ENCODE data around the gene LIMCH1.
A peak's percentile ranks its signal among the peaks of the same experiment; 100 is the strongest.
"Not testable (repeated sequence)": the region's sequence is repeated elsewhere in the genome, so short reads cannot be mapped to it uniquely, and the experiment has no call there.

Gene LIMCH1

GRCh38 chr4:41632481-41633073 lies 94.6 kb downstream of the LIMCH1 start:
- Mint-ChIP-seq H3K4me1 (no peaks in the 10 kb centered on the region), H3K9me3 (no peaks in the 10 kb centered on the region), H3K27ac (no peak overlapping the region), H3K4me3 (no peak overlapping the region), H3K27me3 (no peaks in the 10 kb centered on the region)
- ATAC-seq, result no peak
- no peak for DNase-seq

GRCh38 chr4:41633321-41633720 lies 95.4 kb downstream of the LIMCH1 start:
- Mint-ChIP-seq H3K27me3 (no peaks in the 10 kb centered on the region), H3K4me3 (no peak overlapping the region)

GRCh38 chr4:41635441-41635840 lies 97.5 kb downstream of the LIMCH1 start:
- ATAC-seq (no peak), DNase-seq (no peak)
- H3K4me1 Mint-ChIP-seq, result no peaks in the 10 kb centered on the region
- H3K27me3 Mint-ChIP-seq, result peaks cover 8% of the 10 kb centered on the region
- H3K27ac Mint-ChIP-seq, result no peak overlapping the region
- H3K9me3 Mint-ChIP-seq, result no peaks in the 10 kb centered on the region
- H3K4me3 Mint-ChIP-seq, result no peak overlapping the region

More at GRCh38 chr4:41633321-41633720, 95.4 kb downstream of the LIMCH1 start:
- no peak for DNase-seq
- no peaks in the 10 kb centered on the region for H3K4me1 Mint-ChIP-seq
- no peak for ATAC-seq
- H3K9me3 Mint-ChIP-seq, result no peaks in the 10 kb centered on the region
- no peak overlapping the region for H3K27ac Mint-ChIP-seq

- H3K27ac Mint-ChIP-seq, result no peak overlapping the region
- ATAC-seq (no peak), DNase-seq (no peak)
- H3K4me1 Mint-ChIP-seq, result no peaks in the 10 kb centered on the region
- peaks cover 14% of the 10 kb centered on the region for H3K27me3 Mint-ChIP-seq
- H3K4me3 Mint-ChIP-seq, result no peak overlapping the region
- no peaks in the 10 kb centered on the region for H3K9me3 Mint-ChIP-seq
Measured at GRCh38 chr4:41638203-41638602, 100.2 kb downstream of the LIMCH1 start.

GRCh38 chr4:41638866-41639265 lies 100.9 kb downstream of the LIMCH1 start:
- DNase-seq (no peak), ATAC-seq (no peak)
- H3K4me1 Mint-ChIP-seq, result no peaks in the 10 kb centered on the region
- H3K9me3 Mint-ChIP-seq, result no peaks in the 10 kb centered on the region
- peaks cover 16% of the 10 kb centered on the region for H3K27me3 Mint-ChIP-seq
- no peak overlapping the region for H3K27ac Mint-ChIP-seq
- no peak overlapping the region for H3K4me3 Mint-ChIP-seq

GRCh38 chr4:41639291-41639690 lies 101.3 kb downstream of the LIMCH1 start:
- H3K4me3 Mint-ChIP-seq, result no peak overlapping the region
- ATAC-seq (no peak), DNase-seq (no peak)
- H3K9me3 Mint-ChIP-seq, result no peaks in the 10 kb centered on the region
- H3K27me3 Mint-ChIP-seq, result peaks cover 20% of the 10 kb centered on the region
- H3K4me1 Mint-ChIP-seq, result peaks cover 2% of the 10 kb centered on the region
- no peak overlapping the region for H3K27ac Mint-ChIP-seq

GRCh38 chr4:41640906-41641305 lies 102.9 kb downstream of the LIMCH1 start:
- peaks cover 5% of the 10 kb centered on the region for H3K4me1 Mint-ChIP-seq
- DNase-seq (no peak), ATAC-seq (no peak)
- no peaks in the 10 kb centered on the region for H3K9me3 Mint-ChIP-seq
- H3K27ac Mint-ChIP-seq, result no peak overlapping the region
- H3K27me3 Mint-ChIP-seq, result peaks cover 36% of the 10 kb centered on the region
- H3K4me3 Mint-ChIP-seq, result no peak overlapping the region

- not testable (repeated sequence) for H3K4me3 Mint-ChIP-seq, ATAC-seq, H3K4me1 Mint-ChIP-seq, DNase-seq, H3K9me3 Mint-ChIP-seq, H3K27ac Mint-ChIP-seq
- peaks cover 47% of the 10 kb centered on the region for H3K27me3 Mint-ChIP-seq
Measured at GRCh38 chr4:41642746-41643145, 104.8 kb downstream of the LIMCH1 start.

GRCh38 chr4:41643331-41643730 lies 105.4 kb downstream of the LIMCH1 start:
- H3K9me3 Mint-ChIP-seq, result no peaks in the 10 kb centered on the region
- H3K27me3 Mint-ChIP-seq, result peaks cover 47% of the 10 kb centered on the region
- no peak for ATAC-seq

GRCh38 chr4:41644288-41644914 lies 106.4 kb downstream of the LIMCH1 start:
- peak; percentile 35 for ATAC-seq
- Mint-ChIP-seq H3K4me3 (no peak overlapping the region), H3K27me3 (peaks cover 44% of the 10 kb centered on the region), H3K9me3 (no peaks in the 10 kb centered on the region), H3K27ac (no peak overlapping the region), H3K4me1 (peaks cover 5% of the 10 kb centered on the region)
- DNase-seq, result no peak

More at GRCh38 chr4:41643331-41643730, 105.4 kb downstream of the LIMCH1 start:
- peaks cover 5% of the 10 kb centered on the region for H3K4me1 Mint-ChIP-seq
- no peak for DNase-seq
- no peak overlapping the region for H3K27ac Mint-ChIP-seq
- no peak overlapping the region for H3K4me3 Mint-ChIP-seq

GRCh38 chr4:41644915-41645295 lies 106.9 kb downstream of the LIMCH1 start:
- H3K9me3 Mint-ChIP-seq, result no peaks in the 10 kb centered on the region
- H3K27ac Mint-ChIP-seq, result no peak overlapping the region
- no peak for DNase-seq
- H3K4me3 Mint-ChIP-seq, result no peak overlapping the region
- H3K27me3 Mint-ChIP-seq, result peaks cover 40% of the 10 kb centered on the region
- ATAC-seq, result no peak
- peaks cover 5% of the 10 kb centered on the region for H3K4me1 Mint-ChIP-seq

GRCh38 chr4:41645728-41646390 lies 107.9 kb downstream of the LIMCH1 start:
- H3K27ac Mint-ChIP-seq, result no peak overlapping the region
- H3K27me3 Mint-ChIP-seq, result peaks cover 47% of the 10 kb centered on the region
- peaks cover 5% of the 10 kb centered on the region for H3K4me1 Mint-ChIP-seq
- DNase-seq (no peak), ATAC-seq (no peak)
- H3K4me3 Mint-ChIP-seq, result no peak overlapping the region
- H3K9me3 Mint-ChIP-seq, result no peaks in the 10 kb centered on the region

- Mint-ChIP-seq H3K27me3 (peaks cover 47% of the 10 kb centered on the region), H3K4me1 (peaks cover 5% of the 10 kb centered on the region), H3K9me3 (no peaks in the 10 kb centered on the region), H3K4me3 (no peak overlapping the region), H3K27ac (no peak overlapping the region)
- DNase-seq (no peak), ATAC-seq (no peak)
Measured at GRCh38 chr4:41646862-41647261, 108.9 kb downstream of the LIMCH1 start.

GRCh38 chr4:41647383-41647782 lies 109.4 kb downstream of the LIMCH1 start:
- no peak for ATAC-seq
- H3K4me1 Mint-ChIP-seq, result peaks cover 5% of the 10 kb centered on the region

GRCh38 chr4:41651150-41651549 lies 113.2 kb downstream of the LIMCH1 start:
- H3K9me3 Mint-ChIP-seq, DNase-seq, ATAC-seq, H3K27ac Mint-ChIP-seq, H3K4me3 Mint-ChIP-seq, H3K4me1 Mint-ChIP-seq: not testable (repeated sequence)
- peaks cover 23% of the 10 kb centered on the region for H3K27me3 Mint-ChIP-seq

More at GRCh38 chr4:41647383-41647782, 109.4 kb downstream of the LIMCH1 start:
- DNase-seq, result no peak
- Mint-ChIP-seq H3K9me3 (no peaks in the 10 kb centered on the region), H3K4me3 (no peak overlapping the region), H3K27ac (no peak overlapping the region), H3K27me3 (peaks cover 47% of the 10 kb centered on the region)

- Mint-ChIP-seq H3K4me3 (no peak overlapping the region), H3K9me3 (no peaks in the 10 kb centered on the region), H3K27me3 (peaks cover 15% of the 10 kb centered on the region), H3K27ac (no peak overlapping the region), H3K4me1 (no peaks in the 10 kb centered on the region)
- DNase-seq (no peak), ATAC-seq (no peak)
Measured at GRCh38 chr4:41652971-41653370, 115.0 kb downstream of the LIMCH1 start.

Measured in stimulated activated naive CD8-positive, alpha-beta T cell treated with anti-CD3 and anti-CD28 coated beads, Interleukin-15, amount 100 ng/mL, for 72 hours (primary cell).